GM12891 (cell line): ENCODE results near the gene SLC9A8.

Experiments used
- POLR2A ChIP-seq: IDR thresholded peaks from 2 replicates; pipeline ENCODE4 v1.6.1; 2011; ENCODE audit warnings: low read depth, low read length, control low read depth
- POLR2AphosphoS5 ChIP-seq: IDR thresholded peaks from 2 replicates; pipeline ENCODE4 v1.6.1; 2011; ENCODE audit warnings: low read depth, low read length, control low read depth
- SPI1 ChIP-seq: IDR thresholded peaks from 2 replicates; pipeline ENCODE4 v1.6.1; 2011; ENCODE audit warnings: low read depth, low read length, control low read depth
- TAF1 ChIP-seq: IDR thresholded peaks from 2 replicates; pipeline ENCODE4 v1.6.1; 2011; ENCODE audit warnings: low read depth, low read length, control low read depth

DNA sequence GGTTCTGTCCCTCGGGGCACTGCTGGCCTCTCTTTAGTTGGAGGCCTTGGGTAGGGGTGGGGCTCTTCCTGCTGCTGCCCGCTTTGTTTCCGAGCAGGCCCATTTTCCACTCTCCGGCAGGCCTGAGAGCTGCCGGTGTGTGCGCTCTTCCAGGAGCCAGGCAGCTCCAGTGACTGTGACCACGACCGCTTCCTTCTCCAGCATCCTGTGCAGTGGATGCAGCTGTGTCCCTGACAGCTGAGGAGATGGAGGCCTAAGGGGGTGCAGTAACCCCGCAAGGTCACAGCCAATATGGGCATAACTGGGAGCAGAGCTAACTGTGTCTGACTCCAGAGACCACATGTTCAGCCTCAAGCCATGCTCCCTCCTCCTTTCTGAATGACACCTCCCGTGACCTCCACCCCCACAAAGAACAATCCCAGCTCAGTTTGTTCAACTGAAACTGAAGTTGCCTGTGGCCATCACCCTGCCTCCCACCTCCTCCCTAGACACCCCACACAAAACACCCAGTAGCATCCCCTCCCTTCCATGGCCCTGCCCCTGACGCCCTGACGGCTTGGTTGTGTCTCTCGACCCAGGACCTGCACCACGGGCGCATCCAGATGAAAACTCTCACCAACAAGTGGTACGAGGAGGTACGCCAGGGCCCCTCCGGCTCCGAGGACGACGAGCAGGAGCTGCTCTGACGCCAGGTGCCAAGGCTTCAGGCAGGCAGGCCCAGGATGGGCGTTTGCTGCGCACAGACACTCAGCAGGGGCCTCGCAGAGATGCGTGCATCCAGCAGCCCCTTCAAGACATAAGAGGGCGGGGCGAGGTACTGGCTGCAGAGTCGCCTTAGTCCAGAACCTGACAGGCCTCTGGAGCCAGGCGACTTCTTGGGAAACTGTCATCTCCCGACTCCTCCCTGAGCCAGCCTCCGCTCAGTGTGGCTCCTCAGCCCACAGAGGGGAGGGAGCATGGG lies 74.9 kb downstream of the SLC9A8 start:
- TF ChIP-seq POLR2A (no peak), TAF1 (no peak), POLR2AphosphoS5 (no peak), SPI1 (no peak)
